HT-29 (cell line): Measurements from ENCODE around the gene CLASRP. TPM values are rescaled to one million over a fixed set of nuclear protein-coding genes. Genes with fewer than 3 reads are reported as not detected.

Source experiments
- DNase-seq: peaks from one replicate; pipeline ENCODE4 v3.0.0-alpha.2; 2015; ENCODE audit warnings: low spot score
- total RNA-seq: library from RNA; depleted of rRNA; stranded (reverse); fragments of >200 nt; shearing (Covaris generic); gene quantifications from 2 replicates; pipeline ENCODE4 v1.2.3, GENCODE V29; 2014

The CLASRP gene
- total RNA-seq, 1 experiment from 2014 or later = 90.2 TPM

DNA sequence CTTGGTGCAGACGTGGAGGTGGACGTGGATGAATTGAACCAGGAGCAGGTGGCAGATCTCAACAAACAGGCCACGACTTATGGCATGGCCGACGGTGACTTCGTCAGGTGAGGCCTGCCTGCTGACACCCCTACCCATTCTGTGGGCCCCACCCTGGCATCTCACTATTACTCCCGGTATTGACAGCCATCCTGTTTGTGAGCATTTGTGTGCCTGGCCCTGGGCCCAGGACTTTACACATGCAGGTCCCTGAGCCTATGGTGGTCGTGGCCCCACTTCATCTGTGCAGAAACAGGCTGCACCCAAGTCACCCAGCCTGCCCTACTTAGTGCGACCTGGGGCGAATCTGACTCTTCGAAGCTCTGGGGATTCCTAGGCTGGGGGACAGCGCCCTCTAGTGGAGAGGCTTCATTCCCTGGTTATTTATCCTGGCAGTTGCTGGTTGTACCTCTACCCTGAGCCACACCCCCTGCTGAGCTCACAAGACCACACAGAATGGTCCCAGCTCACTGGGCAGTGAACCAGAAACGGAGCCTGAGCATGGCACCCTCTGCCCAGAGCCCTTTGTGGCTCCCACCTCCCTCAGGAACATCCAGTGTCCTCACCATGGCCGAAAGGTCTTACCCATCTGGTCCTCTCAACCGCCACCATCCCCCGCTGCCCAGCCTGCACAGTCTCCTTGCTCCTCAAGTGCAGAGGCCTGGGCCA is 20.6 kb downstream of the CLASRP start:
- peak; percentile 98 for DNase-seq

DNA sequence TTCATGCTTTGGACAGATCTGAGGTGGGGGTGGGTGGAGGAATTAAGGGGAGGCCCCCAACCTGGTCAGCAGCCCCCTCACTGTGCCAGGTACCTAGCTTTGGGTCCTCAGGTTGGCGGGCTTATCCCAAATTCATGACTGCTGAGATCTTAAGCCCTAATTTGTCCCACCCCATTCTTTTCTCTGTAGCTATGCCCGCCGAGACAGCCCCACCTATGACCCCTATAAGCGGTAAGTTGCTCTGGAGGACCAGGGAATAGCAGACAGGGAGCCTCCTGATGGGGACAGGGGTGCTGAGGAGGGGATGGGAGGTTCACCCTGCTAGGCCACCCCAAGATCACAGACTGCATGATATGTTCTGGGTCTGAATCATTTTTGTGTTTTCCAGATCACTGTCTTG is 23.1 kb downstream of the CLASRP start:
- DNase-seq = no peak

DNA sequence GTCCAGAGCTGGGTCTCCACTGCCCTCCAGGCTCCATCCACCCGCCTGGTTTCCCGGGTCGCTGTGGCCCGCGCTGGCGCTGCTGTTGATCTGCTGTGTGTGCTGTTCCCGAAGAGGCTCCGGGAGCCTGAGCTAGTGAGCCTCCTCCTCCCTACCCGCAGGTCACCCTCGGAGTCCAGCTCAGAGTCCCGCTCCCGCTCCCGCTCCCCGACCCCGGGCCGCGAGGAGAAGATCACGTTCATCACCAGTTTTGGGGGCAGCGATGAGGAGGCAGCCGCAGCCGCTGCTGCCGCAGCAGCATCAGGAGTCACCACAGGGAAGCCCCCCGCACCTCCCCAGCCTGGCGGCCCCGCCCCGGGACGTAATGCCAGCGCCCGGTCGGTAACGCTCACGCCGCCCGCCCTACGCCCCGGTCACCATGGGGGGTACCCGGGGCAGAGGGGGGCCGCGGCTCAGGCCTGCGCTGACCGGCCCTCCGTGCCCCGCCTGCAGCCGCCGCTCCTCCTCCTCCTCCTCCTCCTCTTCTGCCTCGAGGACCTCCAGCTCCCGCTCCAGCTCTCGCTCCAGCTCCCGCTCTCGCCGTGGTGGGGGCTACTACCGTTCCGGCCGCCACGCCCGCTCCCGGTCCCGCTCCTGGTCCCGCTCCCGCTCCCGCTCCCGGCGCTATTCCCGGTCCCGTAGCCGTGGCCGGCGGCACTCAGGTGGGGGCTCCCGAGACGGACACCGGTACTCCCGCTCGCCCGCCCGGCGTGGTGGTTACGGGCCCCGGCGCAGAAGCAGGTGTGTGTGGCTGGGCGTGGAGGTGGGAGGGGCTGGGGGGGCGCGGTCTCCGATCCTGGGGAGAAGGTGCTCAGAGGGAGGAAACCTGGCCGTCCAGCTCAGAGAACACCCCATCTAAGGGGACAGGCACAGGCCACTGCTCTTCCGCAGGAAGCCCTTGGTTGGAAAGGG is 25.3 kb downstream of the CLASRP start:
- DNase-seq = no peak

DNA sequence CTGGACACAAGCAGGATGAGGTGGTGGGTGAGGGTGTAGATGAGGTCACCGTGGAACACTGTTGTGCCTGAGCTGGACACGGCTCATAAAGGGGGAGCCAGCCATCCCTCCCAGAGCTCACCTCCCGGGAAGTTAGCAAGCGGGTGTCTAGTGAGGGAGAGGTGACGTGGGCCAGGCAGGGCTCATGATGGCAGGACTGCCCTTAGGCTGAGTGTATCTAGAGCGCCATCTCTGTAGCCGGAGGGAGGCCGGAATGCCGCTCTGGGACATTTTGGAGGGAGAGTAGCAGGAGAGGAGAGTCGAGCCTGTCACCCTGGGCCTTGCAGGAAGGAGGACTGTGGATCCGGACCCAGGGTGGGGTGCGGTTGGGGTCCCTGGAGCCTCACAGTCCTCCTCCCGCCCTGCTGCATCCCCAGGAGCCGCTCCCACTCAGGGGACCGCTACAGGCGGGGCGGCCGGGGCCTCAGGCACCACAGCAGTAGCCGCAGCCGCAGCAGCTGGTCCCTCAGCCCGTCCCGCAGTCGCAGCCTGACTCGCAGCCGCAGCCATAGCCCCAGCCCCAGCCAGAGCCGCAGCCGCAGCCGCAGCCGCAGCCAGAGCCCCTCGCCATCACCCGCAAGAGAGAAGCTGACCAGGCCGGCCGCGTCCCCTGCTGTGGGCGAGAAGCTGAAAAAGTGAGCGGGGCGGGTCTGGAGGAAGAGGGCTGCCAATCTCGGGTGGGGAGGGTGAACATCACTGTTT is 28.2 kb downstream of the CLASRP start:
- no peak for DNase-seq

DNA sequence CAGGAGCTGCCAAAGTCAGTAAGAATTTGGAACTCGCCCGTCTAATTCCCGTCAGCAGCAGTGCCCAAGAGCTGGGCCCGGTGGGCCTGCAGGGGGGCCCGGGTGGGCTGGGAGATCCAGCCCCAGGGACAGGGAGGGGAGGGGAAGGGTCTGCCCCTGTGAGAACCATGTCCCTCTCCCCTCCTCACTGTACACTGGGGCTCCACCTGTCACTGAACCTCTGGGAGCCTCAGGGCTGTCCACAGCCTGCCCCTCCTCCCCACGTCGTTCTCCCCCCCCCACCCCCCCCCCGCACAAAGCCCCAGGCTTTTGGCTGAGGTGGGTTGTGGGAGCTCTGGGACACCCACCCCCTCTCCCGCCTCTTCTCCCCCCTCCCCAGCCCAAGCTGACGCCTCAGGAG is 29.2 kb downstream of the CLASRP start:
- DNase-seq = no peak

- DNase-seq = peak; percentile 49
Measured at GRCh38 chr19:45069056-45069455, 30.2 kb downstream of the CLASRP start.

GRCh38 chr19:45070214-45070613 is 31.4 kb downstream of the CLASRP start:
- no peak for DNase-seq

DNA sequence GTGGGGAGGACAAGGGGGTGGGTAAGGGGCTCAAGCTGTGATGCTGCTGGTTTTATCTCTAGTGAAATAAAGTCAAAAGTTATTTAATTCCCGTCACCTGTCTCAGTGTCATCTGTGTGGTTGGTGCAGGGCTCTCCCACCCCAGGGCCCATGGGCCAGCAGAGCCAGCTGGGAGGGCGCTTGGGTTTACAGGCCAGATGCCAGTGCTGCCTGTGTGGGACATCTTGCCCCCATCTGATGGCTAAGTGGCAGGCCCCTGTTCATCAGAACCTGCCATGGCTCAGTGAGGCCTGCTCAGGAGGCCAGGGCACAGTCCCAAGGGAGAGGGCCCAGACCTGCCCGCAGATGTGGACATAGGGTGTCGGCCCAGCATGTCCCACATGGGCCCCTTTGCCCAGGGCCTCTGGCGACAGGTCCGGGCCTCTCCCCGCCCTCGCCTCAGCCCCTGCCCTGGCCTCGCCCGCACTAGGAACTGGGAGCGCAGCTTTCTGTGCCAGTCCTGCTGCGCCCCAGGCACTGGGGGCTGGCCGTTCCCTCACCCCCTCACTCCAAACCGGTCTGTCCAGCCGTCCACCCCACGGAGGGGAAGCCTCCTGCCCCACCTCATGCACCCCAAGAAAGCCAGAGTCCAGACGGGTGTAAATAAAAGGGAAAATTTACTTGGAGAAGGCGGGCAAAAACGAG is 32.2 kb downstream of the CLASRP start:
- DNase-seq = no peak

- no peak for DNase-seq
Measured at GRCh38 chr19:45071545-45071938, 32.7 kb downstream of the CLASRP start.

DNA sequence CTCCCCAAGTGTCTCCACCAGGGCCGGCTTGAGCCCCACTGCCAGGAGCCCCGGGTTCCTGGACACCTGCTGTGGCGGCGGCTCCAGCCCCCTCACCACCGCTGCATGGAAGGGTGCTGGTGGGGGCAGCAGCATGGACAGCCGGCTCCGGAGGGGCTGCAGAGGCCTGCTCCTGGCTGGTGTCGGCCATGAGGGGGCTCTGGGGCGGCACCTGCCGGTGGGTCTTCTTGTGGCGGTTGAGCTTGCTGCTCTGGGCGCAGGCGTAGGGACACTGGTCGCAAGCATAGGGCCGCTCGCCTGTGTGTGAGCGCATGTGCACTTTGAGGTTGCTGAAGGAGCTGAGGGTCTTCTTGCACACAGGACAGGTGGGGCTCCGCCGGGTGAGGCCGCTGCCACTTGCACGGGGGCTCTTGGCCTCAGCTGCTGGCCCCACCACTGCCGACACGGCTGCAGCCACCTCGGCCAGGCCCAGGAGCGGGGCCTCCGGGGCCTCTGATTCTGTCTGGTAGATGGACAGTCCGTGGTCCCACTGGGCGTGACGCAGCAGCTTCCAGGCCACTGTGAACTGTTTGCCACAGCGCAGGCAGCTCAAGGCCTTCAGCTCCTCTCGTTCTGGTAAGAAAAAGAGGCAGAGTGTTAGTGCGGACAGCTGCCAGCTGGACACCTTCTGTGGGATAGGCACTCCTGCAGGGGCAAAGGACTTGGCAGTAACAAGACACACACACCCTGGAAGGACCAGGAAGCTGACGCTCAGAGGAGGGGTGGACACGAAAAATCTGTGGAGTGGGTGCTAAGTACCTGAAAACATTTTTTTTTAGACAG is 33.3 kb downstream of the CLASRP start:
- DNase-seq = no peak

- DNase-seq = no peak
Measured at GRCh38 chr19:45074744-45075300, 36.0 kb downstream of the CLASRP start.

GRCh38 chr19:45075301-45076028 is 36.6 kb downstream of the CLASRP start:
- DNase-seq = peak; percentile 67

GRCh38 chr19:45076029-45076850 is 37.4 kb downstream of the CLASRP start, which contains the start of gene ZNF296:
Gene ZNF296 (minus strand): TSS chr19:45076478. CDS start chr19:45076373, 105 bp downstream.
- DNase-seq = peak; percentile 89

DNA sequence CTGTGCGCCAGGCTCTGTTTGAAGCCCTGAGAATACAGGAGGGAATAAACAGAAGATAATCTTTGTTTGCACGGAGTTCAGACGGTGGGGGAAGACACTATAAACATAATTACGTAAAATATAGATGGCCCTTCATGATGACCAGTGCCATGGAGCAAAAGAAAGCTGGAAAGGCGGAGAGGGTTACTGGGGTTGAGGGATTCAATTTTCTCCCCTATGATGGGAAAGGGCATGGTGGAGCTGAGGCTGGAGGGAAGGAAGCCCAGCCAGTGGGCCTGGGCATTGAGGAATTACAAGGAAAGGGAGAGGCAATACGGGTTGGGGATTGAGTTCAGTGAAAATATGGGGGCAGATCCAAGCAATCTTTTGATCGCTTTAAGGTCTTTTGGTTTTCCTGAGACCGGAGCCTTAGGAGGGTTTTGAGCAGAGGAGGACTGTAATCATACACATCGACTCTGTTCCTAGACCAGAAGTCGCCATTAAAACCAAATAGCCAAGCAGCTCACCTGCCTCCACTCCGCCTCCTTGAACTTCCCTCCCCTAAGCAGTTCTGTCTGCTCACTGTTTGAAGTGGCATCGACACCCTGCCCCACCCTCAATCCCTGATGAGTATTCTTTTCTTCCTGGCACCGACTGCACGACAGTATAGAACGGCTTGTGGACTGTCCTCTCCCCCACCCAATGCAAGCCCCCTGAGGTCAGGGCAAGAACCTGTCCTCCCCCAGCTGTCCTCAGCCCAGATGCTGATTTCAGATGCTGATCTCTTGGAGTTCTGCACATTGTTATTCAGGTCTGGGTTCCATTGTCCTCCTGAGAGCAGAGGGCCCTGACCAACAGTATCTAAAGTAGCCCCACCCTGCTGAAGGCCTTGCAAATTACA is 38.2 kb downstream of the CLASRP start:
- DNase-seq = peak; percentile 30

GRCh38 chr19:45078390-45079062 is 39.7 kb downstream of the CLASRP start:
- no peak for DNase-seq

DNA sequence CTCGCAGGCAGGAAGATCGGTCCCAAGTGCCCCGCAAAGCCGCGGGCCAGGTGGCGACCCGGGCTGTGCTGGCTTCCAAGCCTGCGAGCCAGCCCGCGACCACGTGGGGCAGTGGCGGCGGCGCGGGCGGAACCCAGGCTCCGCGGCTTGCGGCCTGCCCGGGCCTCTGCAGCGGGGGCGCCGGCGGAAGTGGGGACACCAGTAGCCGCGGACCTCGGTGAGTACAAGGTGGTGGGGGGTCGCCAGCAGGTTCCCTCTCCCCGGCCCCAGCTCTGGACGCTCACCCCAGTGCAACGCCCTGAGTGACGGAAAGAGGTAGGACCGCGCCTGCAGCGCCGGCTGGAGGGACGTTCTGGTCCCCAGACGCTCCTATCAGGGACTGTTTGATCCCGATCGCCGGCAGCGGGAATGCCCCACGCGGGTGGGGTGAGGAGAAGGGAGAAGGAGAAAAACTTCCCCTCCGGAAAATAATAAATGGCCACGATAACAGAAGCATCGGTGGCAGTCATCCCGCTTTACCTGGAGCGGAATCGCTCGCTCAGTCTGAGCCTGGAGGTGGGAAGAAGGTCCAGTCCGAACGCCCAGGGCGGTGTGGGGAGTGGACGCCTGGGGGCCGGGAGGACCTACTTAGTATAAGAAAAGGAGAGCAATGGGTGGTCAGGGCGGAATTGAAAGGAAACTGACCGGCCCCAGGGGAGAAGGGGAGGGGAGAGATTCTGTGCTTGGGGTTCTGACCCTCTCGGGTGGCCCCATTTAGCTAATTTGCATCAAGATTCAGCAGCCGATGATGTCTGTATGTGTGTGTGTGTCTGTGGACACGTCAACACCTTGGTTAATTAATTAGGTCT is 40.4 kb downstream of the CLASRP start, which contains the start of gene GEMIN7:
TSS of gene GEMIN7 (plus strand) at position 198 of the 848 bp plus-strand sequence. CDS start 10,855 bp downstream, outside the sequence.
- DNase-seq = peak; percentile 89
